Hepatocyte (in vitro differentiated cells): ENCODE results near the gene SCGB1D4.

Experiments
- CTCF ChIP-seq: fragments of 200-600 bp; sonication (generic); IDR thresholded peaks from 2 replicates; pipeline ENCODE4 v1.5.1; 2016; ENCODE audit warnings: antibody characterized with exemption, mild to moderate bottlenecking; ENCODE audit not compliant: poor library complexity
- EZH2 ChIP-seq: fragments of 200-600 bp; sonication (generic); IDR thresholded peaks from 2 replicates; pipeline ENCODE4 v1.6.1; 2016; ENCODE audit warnings: antibody characterized with exemption, mild to moderate bottlenecking, borderline replicate concordance

GRCh38 chr11:62324731-62325556, 26.1 kb upstream of the SCGB1D4 start:
- TF ChIP-seq CTCF: peak; percentile 39
- no peak for TF ChIP-seq EZH2
